Stimulated activated memory B cell treated with anti-CD40 and anti-IgM and Interleukin-4, amounts not matched to agents 10 μg/mL and 1 μg/mL and 100 μg/mL, for 72 hours (primary cell): ENCODE measurements around the gene PAX3.

Experiments
- ATAC-seq: fragments of 150-1000 bp; cut with Tn5 transposase; 2 replicates; pipeline ENCODE4 v1.10.0; 2021
- H3K27ac Mint-ChIP-seq: one replicate; pipeline ENCODE4 v1.8.0; 2022; ENCODE audit warnings: mild to moderate bottlenecking, mixed read lengths
- H3K27me3 Mint-ChIP-seq: one replicate; pipeline ENCODE4 v1.8.0; 2022; ENCODE audit warnings: mixed read lengths
- H3K36me3 Mint-ChIP-seq: one replicate; pipeline ENCODE4 v1.8.0; 2022; ENCODE audit warnings: mixed read lengths
- H3K4me1 Mint-ChIP-seq: one replicate; pipeline ENCODE4 v1.8.0; 2022; ENCODE audit warnings: mixed read lengths
- H3K4me3 Mint-ChIP-seq: one replicate; pipeline ENCODE4 v1.8.0; 2022; ENCODE audit warnings: mild to moderate bottlenecking, moderate library complexity, mixed read lengths
- H3K9me3 Mint-ChIP-seq: one replicate; pipeline ENCODE4 v1.8.0; 2022; ENCODE audit warnings: mixed read lengths

Gene PAX3

DNA sequence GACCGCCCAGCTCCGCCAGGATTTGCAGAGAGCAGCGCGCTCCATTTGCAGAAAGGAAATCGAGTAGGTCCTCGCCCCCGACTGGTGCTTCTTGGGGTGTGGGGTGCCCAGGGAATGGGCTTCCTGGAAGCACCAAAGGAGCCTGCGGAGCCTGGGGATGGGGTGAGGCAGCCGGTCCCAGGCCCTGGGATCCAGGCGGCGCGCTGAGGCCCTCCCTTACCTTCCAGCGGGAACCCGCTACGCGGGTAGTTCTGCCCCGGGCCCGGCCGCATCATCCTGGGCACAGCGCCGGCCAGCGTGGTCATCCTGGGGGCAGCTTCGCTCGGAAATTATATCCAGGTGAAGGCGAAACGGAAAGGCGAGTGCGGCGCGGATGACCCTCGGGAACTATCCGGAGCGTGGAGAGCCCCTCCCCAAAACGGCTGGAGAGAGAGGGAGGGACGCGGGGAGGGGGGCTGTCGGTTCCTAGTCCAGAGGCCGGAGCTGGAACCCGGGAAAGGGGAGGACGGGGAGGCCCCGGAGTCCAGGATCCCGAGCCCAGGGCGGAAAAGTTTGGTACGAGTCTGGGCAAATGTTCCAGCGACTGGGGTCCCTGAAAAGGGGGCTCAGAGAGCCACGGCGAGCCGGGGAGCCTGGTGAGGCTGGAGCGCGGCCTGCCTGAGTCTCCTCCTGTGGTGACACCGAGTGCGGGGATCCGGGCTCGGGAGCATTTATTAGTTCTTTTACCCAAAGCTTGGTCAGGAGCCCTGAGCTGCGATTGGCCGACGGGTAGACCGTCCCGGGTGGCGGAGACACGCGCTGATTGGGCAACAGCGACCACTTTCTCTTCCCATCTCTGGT, at the start of gene PAX3:
Gene PAX3 (minus strand): TSS at position 688 of the 840 bp plus-strand sequence. CDS start 383 bp downstream, at position 305.
- peaks cover 9% of the 10 kb centered on the region for H3K9me3 Mint-ChIP-seq
- H3K4me3 Mint-ChIP-seq = peak within 1 kb of the TSS; percentile 0
- H3K4me1 Mint-ChIP-seq = peaks cover 31% of the 10 kb centered on the region
- H3K27me3 Mint-ChIP-seq = peaks cover 100% of the 10 kb centered on the region
- peaks cover 10% of the 10 kb centered on the region for H3K36me3 Mint-ChIP-seq
- ATAC-seq = no peak
- H3K27ac Mint-ChIP-seq = no peak within 1 kb of the TSS

- H3K4me3 Mint-ChIP-seq = no peak overlapping the region
- H3K27ac Mint-ChIP-seq = no peak overlapping the region
- no peaks in the 10 kb centered on the region for H3K36me3 Mint-ChIP-seq
- H3K9me3 Mint-ChIP-seq = peaks cover 6% of the 10 kb centered on the region
- H3K4me1 Mint-ChIP-seq = no peaks in the 10 kb centered on the region
- no peak for ATAC-seq
- H3K27me3 Mint-ChIP-seq = no peaks in the 10 kb centered on the region
Observed at GRCh38 chr2:222341331-222341730, 42.5 kb upstream of the PAX3 start.

DNA sequence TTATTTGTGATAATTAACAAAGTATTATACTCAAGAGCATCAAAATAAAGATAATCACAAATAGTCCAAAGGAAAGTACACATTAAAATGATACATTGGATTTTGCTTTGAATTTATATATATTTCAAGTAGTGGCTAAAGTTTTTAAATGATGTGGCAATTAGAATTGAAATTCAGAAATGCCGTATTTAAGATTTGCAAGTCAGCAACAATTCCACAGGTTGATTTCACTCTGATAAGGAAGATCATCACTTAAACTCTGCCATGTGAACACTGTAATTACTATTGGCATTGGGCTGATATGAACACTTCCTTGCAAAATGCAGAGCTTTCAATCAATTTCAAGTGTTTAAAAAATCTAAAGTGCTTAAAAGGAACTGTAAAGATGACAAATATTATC, 39.6 kb upstream of the PAX3 start:
- no peak for ATAC-seq
- no peak overlapping the region for H3K27ac Mint-ChIP-seq
- H3K4me3 Mint-ChIP-seq = no peak overlapping the region
- H3K9me3 Mint-ChIP-seq = peaks cover 21% of the 10 kb centered on the region
- peaks cover 21% of the 10 kb centered on the region for H3K27me3 Mint-ChIP-seq
- no peaks in the 10 kb centered on the region for H3K4me1 Mint-ChIP-seq
- peaks cover 7% of the 10 kb centered on the region for H3K36me3 Mint-ChIP-seq

DNA sequence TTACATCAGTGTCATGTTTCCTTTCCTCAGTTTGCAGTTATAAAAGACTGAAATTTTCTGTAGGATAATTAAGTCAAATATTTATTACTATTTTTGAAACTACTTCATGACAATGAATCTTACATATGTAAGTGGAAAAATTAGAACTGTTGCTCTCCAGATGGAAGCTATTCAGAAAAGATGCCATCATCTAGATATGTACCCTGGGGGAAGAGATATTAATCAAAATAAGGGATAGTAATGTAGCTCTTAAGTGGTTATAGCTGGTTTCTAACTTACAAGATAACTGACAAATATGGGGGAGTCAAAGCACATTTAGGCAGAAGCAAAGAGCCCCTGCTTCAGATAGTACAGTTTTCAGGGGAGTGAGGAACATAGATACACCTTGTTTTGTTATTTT, 38.1 kb upstream of the PAX3 start:
- peaks cover 7% of the 10 kb centered on the region for H3K36me3 Mint-ChIP-seq
- ATAC-seq = no peak
- H3K9me3 Mint-ChIP-seq = peaks cover 17% of the 10 kb centered on the region

GRCh38 chr2:222336442-222336841, 37.6 kb upstream of the PAX3 start:
- no peaks in the 10 kb centered on the region for H3K4me1 Mint-ChIP-seq
- no peak for ATAC-seq
- H3K27me3 Mint-ChIP-seq = peaks cover 23% of the 10 kb centered on the region
- peaks cover 7% of the 10 kb centered on the region for H3K36me3 Mint-ChIP-seq
- H3K27ac Mint-ChIP-seq = no peak overlapping the region
- H3K9me3 Mint-ChIP-seq = peaks cover 15% of the 10 kb centered on the region
- no peak overlapping the region for H3K4me3 Mint-ChIP-seq

More for the DNA sequence above, 38.1 kb upstream of the PAX3 start:
- no peak overlapping the region for H3K4me3 Mint-ChIP-seq
- peaks cover 23% of the 10 kb centered on the region for H3K27me3 Mint-ChIP-seq
- no peaks in the 10 kb centered on the region for H3K4me1 Mint-ChIP-seq
- no peak overlapping the region for H3K27ac Mint-ChIP-seq

- Mint-ChIP-seq H3K4me3 (no peak overlapping the region), H3K27me3 (peaks cover 23% of the 10 kb centered on the region), H3K27ac (no peak overlapping the region), H3K4me1 (no peaks in the 10 kb centered on the region), H3K9me3 (peaks cover 15% of the 10 kb centered on the region), H3K36me3 (peaks cover 7% of the 10 kb centered on the region)
- ATAC-seq = no peak
Observed at GRCh38 chr2:222334914-222335313, 36.1 kb upstream of the PAX3 start.

- no peak overlapping the region for H3K27ac Mint-ChIP-seq
- peaks cover 17% of the 10 kb centered on the region for H3K9me3 Mint-ChIP-seq
- no peak overlapping the region for H3K4me3 Mint-ChIP-seq
- peaks cover 7% of the 10 kb centered on the region for H3K36me3 Mint-ChIP-seq
- no peaks in the 10 kb centered on the region for H3K4me1 Mint-ChIP-seq
- peaks cover 23% of the 10 kb centered on the region for H3K27me3 Mint-ChIP-seq
- ATAC-seq = no peak
Observed at GRCh38 chr2:222333397-222333796, 34.6 kb upstream of the PAX3 start.

- Mint-ChIP-seq H3K27me3 (peaks cover 23% of the 10 kb centered on the region), H3K36me3 (peaks cover 7% of the 10 kb centered on the region), H3K9me3 (peaks cover 17% of the 10 kb centered on the region), H3K4me1 (no peaks in the 10 kb centered on the region), H3K27ac (no peak overlapping the region), H3K4me3 (no peak overlapping the region)
- ATAC-seq = no peak
Observed at GRCh38 chr2:222332116-222332515, 33.3 kb upstream of the PAX3 start.

GRCh38 chr2:222330910-222331309, 32.1 kb upstream of the PAX3 start:
- H3K9me3 Mint-ChIP-seq = peaks cover 17% of the 10 kb centered on the region
- H3K27me3 Mint-ChIP-seq = peaks cover 23% of the 10 kb centered on the region
- no peak for ATAC-seq
- H3K36me3 Mint-ChIP-seq = peaks cover 7% of the 10 kb centered on the region
- no peak overlapping the region for H3K4me3 Mint-ChIP-seq
- no peak overlapping the region for H3K27ac Mint-ChIP-seq
- no peaks in the 10 kb centered on the region for H3K4me1 Mint-ChIP-seq

DNA sequence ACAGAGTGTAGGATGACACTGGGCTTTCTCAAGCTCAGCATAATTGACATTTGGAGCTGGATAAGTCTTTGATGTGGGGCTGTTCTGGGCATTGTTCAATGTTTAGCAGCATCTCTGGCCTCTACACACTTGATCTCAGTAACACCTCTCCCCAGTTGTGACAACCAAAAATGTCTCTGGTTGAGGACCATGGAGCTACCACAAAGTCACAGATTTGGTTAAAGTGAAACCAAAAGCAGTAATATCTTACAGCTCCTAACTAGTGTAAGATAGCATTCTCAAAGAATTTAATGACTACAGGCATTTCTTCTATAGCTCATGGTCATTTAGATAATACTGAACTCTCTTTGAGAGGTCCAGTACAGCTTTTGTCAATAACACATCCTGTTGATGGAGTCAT, 23.4 kb upstream of the PAX3 start:
- Mint-ChIP-seq H3K4me1 (peaks cover 13% of the 10 kb centered on the region), H3K36me3 (no peaks in the 10 kb centered on the region), H3K9me3 (no peaks in the 10 kb centered on the region), H3K27me3 (peaks cover 34% of the 10 kb centered on the region), H3K27ac (no peak overlapping the region), H3K4me3 (no peak overlapping the region)
- ATAC-seq = no peak

GRCh38 chr2:222320436-222321395, 21.9 kb upstream of the PAX3 start:
- Mint-ChIP-seq H3K4me1 (peaks cover 13% of the 10 kb centered on the region), H3K27ac (no peak overlapping the region), H3K36me3 (no peaks in the 10 kb centered on the region), H3K4me3 (peak overlapping the region; percentile 61), H3K9me3 (no peaks in the 10 kb centered on the region), H3K27me3 (peaks cover 43% of the 10 kb centered on the region)
- ATAC-seq = no peak

GRCh38 chr2:222319586-222320435, 21.0 kb upstream of the PAX3 start:
- peaks cover 35% of the 10 kb centered on the region for H3K27me3 Mint-ChIP-seq
- H3K27ac Mint-ChIP-seq = no peak overlapping the region
- H3K36me3 Mint-ChIP-seq = no peaks in the 10 kb centered on the region
- H3K4me1 Mint-ChIP-seq = peaks cover 13% of the 10 kb centered on the region
- peak overlapping the region; percentile 61 for H3K4me3 Mint-ChIP-seq
- H3K9me3 Mint-ChIP-seq = no peaks in the 10 kb centered on the region
- peak; percentile 69 for ATAC-seq

- ATAC-seq = peak; percentile 69
- Mint-ChIP-seq H3K27ac (peak overlapping the region; percentile 46), H3K36me3 (no peaks in the 10 kb centered on the region), H3K27me3 (peaks cover 35% of the 10 kb centered on the region), H3K4me1 (peaks cover 13% of the 10 kb centered on the region), H3K9me3 (no peaks in the 10 kb centered on the region), H3K4me3 (peak overlapping the region; percentile 85)
Observed at GRCh38 chr2:222318712-222319585, 20.2 kb upstream of the PAX3 start.
